HG03439 (cell line): ENCODE data around the gene SLC17A8.
A peak's percentile ranks its signal among the peaks of the same experiment; 100 is the strongest.
"Not testable (repeated sequence)": the region's sequence is repeated elsewhere in the genome, so short reads cannot be mapped to it uniquely, and the experiment has no call there.

Experiments
- ATAC-seq: cut with Tn5 transposase; IDR thresholded peaks from one replicate; pipeline ENCODE4 v1.9.1; 2021; ENCODE audit warnings: mild to moderate bottlenecking, moderate library complexity; ENCODE audit not compliant: unreplicated experiment

SLC17A8 gene

GRCh38 chr12:100356644-100357223 is at the start of gene SLC17A8:
SLC17A8 (plus strand) TSS chr12:100357074; CDS start chr12:100357392, 318 bp downstream.
- ATAC-seq, result no peak

DNA sequence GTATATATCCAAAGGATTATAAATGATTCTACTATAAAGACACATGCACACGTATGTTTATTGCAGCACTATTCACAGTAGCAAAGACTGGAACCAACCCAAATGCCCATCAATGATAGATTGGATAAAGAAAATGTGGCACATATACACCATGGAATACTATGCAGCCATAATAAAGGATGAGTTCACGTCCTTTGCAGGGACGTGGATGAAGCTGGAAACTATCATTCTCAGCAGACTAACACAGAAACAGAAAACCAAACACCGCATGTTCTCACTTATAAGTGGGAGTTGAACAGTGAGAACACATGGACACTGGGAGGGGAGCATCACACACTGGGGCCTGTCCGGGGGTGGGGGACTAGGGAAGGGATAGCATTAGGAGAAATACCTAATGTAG is 48.7 kb upstream of the SLC17A8 start:
- ATAC-seq, result not testable (repeated sequence)

DNA sequence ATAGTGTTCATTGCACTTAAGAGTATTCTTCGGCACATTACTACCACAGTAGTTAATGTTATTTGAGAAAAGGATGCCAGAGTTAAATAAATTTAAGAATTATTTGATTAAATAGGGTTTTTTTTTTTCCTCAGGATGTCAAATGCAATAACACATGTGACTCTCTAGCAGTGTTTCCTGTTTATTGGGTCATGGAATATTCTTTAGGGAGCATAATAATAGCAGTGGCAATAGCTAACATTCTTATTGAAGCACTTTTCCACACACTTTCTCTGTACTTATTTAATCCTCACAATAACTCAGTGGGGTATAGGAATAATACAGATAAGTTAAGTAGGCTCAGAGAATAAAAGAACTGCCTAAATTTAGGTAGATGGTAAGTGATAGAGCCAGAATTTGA is 45.6 kb upstream of the SLC17A8 start:
- no peak for ATAC-seq

GRCh38 chr12:100317371-100317770 is 39.5 kb upstream of the SLC17A8 start:
- no peak for ATAC-seq

- no peak for ATAC-seq
These were observed 32.4 kb upstream of the SLC17A8 start for GRCh38 chr12:100324498-100324897.

GRCh38 chr12:100326208-100326607 is 30.7 kb upstream of the SLC17A8 start:
- no peak for ATAC-seq

DNA sequence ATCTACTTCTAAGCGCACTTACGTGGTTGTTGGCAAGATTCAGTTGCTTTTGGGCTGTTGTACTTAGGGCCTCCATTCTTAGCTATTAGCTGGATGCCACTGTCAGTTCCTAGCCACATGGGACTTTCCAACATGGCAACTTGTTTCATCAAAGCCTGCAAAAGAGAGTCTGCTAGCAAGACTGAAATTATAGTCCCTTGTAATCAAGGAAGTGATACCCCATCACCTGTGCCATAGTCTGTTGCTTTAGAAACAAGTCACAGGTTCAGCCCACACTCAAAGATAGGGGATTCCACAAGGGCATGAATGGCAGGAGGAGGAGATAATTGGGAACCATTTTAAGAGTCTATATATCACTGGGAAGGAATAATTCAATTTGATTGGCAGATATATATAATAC is 27.1 kb upstream of the SLC17A8 start:
- ATAC-seq, result peak; percentile 88

DNA sequence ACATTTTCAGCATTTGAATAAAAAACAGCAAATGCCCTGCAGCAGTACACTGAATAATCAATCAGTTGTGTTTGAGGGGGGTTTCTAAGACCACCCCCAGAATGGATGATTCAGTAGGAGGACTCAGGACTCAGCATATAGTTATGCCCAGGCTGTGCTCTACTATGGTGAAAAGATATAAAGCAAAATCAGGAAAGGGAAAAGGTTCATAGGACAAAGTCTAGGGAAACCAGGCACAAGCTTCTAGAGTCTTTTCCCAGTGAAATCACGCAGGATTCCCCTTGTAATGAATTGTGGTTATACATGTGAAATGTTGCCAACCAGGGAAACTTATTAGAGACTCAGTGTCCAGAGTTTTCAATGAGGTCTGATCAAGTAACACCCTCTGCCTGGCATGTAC is 25.0 kb upstream of the SLC17A8 start:
- no peak for ATAC-seq

GRCh38 chr12:100332852-100333251 is 24.0 kb upstream of the SLC17A8 start:
- ATAC-seq, result no peak

GRCh38 chr12:100337299-100337698 is 19.6 kb upstream of the SLC17A8 start:
- no peak for ATAC-seq

GRCh38 chr12:100337727-100338126 is 19.1 kb upstream of the SLC17A8 start:
- ATAC-seq, result no peak

GRCh38 chr12:100339071-100339470 is 17.8 kb upstream of the SLC17A8 start:
- no peak for ATAC-seq

- not testable (repeated sequence) for ATAC-seq
These were observed 14.0 kb upstream of the SLC17A8 start for GRCh38 chr12:100342897-100343296.

GRCh38 chr12:100344351-100344750 is 12.5 kb upstream of the SLC17A8 start:
- ATAC-seq, result not testable (repeated sequence)

GRCh38 chr12:100345020-100345767 is 11.7 kb upstream of the SLC17A8 start:
- no peak for ATAC-seq

GRCh38 chr12:100346660-100347059 is 10.2 kb upstream of the SLC17A8 start:
- ATAC-seq, result no peak

DNA sequence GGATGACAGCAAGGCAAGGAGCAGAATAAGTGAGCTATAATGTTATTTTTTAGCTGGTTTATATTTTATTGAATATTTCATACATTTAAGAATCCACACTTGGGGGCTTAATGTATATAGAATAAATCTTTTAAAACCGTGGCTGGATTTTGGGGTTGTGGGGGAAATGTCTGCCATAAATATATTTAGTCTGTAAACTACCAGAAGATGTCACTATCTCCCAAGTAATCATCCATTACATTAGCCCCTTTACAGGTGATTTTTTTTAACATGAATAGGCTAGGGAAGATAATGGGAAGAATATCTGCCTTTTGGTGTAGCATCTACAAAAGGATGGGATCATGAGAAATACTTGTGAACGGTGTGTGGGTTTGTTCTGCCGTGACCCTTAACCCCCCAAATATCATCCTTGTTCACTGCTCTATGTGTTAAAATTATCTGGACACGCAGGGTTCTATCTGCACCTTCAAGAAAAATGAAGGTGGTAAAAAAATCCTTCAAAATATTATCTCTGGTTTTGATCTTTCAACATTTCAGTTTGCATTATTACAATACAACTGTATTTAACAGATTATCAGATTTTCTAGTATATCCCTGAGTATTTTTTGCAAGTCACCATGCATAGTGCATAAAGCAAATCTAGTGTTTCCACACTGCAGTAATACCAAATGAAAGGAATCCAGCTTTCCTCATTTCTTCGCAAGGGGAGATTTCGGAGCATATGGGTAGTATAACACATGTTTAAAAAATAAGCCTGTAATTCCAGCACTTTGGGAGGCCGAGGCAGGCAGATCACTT is 8.0 kb upstream of the SLC17A8 start:
- ATAC-seq, result no peak

DNA sequence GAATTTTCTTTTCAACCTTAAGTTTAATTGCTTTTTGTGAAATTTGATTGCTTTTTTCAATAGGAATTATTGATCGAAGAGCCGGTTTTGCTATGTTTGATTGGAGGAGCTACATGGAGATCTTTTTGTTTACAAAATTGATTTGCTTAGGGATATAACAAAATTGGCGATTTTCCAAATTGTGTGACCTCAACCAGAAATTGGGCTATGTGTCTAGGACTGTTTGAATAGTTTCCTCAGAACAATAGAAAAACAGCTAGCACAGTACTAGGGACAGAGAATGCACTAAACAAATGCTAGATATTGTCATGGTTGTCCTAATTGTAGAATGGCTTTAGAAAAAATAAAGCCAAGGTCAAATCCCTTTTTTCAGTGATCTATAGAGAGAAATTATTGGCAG is 2.4 kb downstream of the SLC17A8 start:
- no peak for ATAC-seq

- no peak for ATAC-seq
These were observed 2.9 kb downstream of the SLC17A8 start for GRCh38 chr12:100359822-100360221.

- ATAC-seq, result no peak
These were observed 3.6 kb downstream of the SLC17A8 start for GRCh38 chr12:100360450-100360849.

- ATAC-seq, result no peak
These were observed 7.5 kb downstream of the SLC17A8 start for GRCh38 chr12:100364324-100364723.

GRCh38 chr12:100365411-100365810 is 8.5 kb downstream of the SLC17A8 start:
- no peak for ATAC-seq
